Measurements from ENCODE around the gene CDH12. TPM values are rescaled to one million over a fixed set of nuclear protein-coding genes. Genes with fewer than 3 reads are reported as not detected.

The CDH12 gene
- polyA plus RNA-seq, 4 donors: 2.6 TPM; not detected in 3

DNA sequence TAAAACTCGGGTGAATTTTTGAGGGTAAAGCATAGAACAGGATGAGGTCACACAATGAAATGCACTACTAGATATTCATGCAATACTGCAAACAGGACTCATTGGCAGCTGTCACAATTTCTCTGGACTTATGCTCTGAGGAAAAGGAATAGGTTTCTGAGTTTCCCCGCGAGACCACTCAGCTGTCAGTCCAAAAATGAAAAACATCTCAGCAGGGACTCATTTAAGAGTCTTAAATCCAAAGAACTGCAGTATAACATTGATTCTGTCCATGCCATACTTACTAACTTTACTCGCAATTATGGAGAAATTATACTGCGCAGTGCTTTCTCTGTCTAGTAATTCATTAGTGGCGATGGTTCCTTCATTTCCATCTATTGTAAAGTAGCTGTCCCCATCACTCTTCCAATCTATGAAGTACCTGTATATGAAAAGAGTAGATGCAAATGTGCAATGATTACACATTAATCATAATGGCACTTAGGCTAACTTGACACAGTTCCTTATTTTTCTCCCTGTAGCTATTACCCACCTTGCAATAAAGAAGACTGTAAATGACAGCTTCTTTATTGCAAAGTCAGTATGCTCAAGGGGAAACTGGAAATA is 1070.0 kb downstream of the CDH12 start:
- DNase-seq: no peak
- Histone ChIP-seq H3K36me3 (ENCODE audit: control insufficient read depth in 3 of 3, insufficient read depth in 2 of 3, low read depth in 1 of 3, low read length in 3 of 3) (no peaks in the 10 kb centered on the region), H3K4me1 (ENCODE audit: control insufficient read depth in 3 of 3, insufficient read depth in 2 of 3, low read depth in 1 of 3, low read length in 2 of 3) (no peaks in the 10 kb centered on the region), H3K4me3 (ENCODE audit: low read depth in 1 of 3, low read length in 3 of 3) (no peak overlapping the region), H3K27me3 (ENCODE audit: control insufficient read depth in 3 of 3, insufficient read depth in 3 of 3, low read length in 3 of 3) (no peaks in the 10 kb centered on the region), H3K27ac (ENCODE audit: low read depth in 1 of 3, low read length in 2 of 3) (no peak overlapping the region), H3K9me3 (ENCODE audit: control insufficient read depth in 2 of 2, insufficient read depth in 1 of 2, low read depth in 1 of 2, low read length in 1 of 2) (no peaks in the 10 kb centered on the region)
- WGBS, 3 donors: 89 to 91% (median 89%) methylated on average over 6 of the region's 6 CpGs
- no peak for FAIRE-seq

DNA sequence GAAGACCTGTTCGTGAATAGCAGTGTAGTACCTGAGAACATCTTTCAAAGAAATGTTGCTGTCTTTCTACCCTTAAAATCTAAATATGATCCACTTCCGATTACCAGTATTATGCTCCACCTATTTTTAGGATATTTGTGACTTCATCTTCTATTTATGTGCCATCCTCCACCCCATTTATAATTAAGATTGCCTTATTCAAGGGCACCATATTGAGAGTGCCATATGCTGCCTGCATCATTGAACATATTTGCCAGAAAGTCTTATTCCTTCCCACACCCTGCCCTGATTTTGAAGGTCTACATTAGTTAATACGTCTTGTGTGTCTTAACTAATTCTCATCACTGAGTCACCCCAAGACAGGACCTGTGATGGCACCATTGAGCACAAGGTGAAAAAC is 1076.7 kb downstream of the CDH12 start:
- DNase-seq (no peak), FAIRE-seq (no peak)
- Histone ChIP-seq H3K4me3 (ENCODE audit: low read depth in 1 of 3, low read length in 3 of 3) (no peak overlapping the region), H3K9me3 (ENCODE audit: control insufficient read depth in 2 of 2, insufficient read depth in 1 of 2, low read depth in 1 of 2, low read length in 1 of 2) (no peaks in the 10 kb centered on the region), H3K36me3 (ENCODE audit: control insufficient read depth in 3 of 3, insufficient read depth in 2 of 3, low read depth in 1 of 3, low read length in 3 of 3) (no peaks in the 10 kb centered on the region), H3K4me1 (ENCODE audit: control insufficient read depth in 3 of 3, insufficient read depth in 2 of 3, low read depth in 1 of 3, low read length in 2 of 3) (peaks cover 0 to 4% (median 0%) of the 10 kb centered on the region in 3 donors), H3K27ac (ENCODE audit: low read depth in 1 of 3, low read length in 2 of 3) (no peak overlapping the region), H3K27me3 (ENCODE audit: control insufficient read depth in 3 of 3, insufficient read depth in 3 of 3, low read length in 3 of 3) (no peaks in the 10 kb centered on the region)
- WGBS, 3 donors: 74 to 86% (median 79%) methylated on average over 3 of the region's 3 CpGs

DNA sequence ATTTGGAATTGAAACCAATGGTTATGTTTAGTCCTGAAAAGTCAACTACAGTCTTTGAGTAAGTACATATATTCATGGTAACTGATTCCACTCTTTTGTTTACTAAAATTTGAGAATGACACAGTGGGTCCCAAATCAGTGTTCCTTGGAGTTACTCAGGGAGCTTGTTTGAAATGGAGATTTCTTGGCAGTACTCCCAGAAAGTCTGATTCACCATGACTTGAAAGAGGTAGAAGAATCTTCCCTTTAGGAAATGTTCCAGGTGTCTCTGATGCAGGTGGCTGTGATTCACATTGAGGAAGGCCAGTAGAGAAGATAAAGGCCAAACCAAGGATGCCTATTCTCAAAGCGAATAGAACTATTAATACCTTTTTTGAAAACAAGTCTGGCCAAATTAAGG is 1078.3 kb downstream of the CDH12 start:
- no peaks in the 10 kb centered on the region for H3K36me3 ChIP-seq (ENCODE audit: control insufficient read depth in 3 of 3, insufficient read depth in 2 of 3, low read depth in 1 of 3, low read length in 3 of 3)
- H3K27me3 ChIP-seq (ENCODE audit: control insufficient read depth in 3 of 3, insufficient read depth in 3 of 3, low read length in 3 of 3): no peaks in the 10 kb centered on the region
- DNase-seq: no peak
- FAIRE-seq: no peak
- H3K4me3 ChIP-seq (ENCODE audit: low read depth in 1 of 3, low read length in 3 of 3): no peak overlapping the region
- no peak overlapping the region for H3K27ac ChIP-seq (ENCODE audit: low read depth in 1 of 3, low read length in 2 of 3)
- WGBS, 3 donors: 75 to 85% (median 78%) methylated on average over 1 of the region's 1 CpG
- no peaks in the 10 kb centered on the region for H3K9me3 ChIP-seq (ENCODE audit: control insufficient read depth in 2 of 2, insufficient read depth in 1 of 2, low read depth in 1 of 2, low read length in 1 of 2)
- peaks cover 0 to 4% (median 0%) of the 10 kb centered on the region in 3 donors for H3K4me1 ChIP-seq (ENCODE audit: control insufficient read depth in 3 of 3, insufficient read depth in 2 of 3, low read depth in 1 of 3, low read length in 2 of 3)

DNA sequence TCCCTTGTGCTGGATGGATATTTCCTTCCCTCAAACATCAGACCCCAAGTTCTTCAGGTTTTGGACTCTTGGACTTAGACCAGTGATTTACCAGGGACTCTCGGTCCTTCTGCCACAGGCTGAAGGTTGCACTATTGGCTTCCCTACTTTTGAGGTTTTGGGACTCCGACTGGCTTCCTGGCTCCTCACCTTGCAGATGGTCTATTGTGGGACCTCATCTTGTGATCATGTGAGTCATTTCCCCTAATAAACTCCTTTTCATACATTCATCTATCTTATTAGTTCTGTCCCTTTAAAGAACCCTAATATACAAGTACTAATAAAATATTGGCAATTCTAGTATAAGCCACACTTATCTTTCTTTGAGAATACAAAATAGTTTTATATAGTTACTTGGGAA is 1078.9 kb downstream of the CDH12 start:
- DNase-seq (no peak), FAIRE-seq (no peak)
- no peaks in the 10 kb centered on the region for H3K36me3 ChIP-seq (ENCODE audit: control insufficient read depth in 3 of 3, insufficient read depth in 2 of 3, low read depth in 1 of 3, low read length in 3 of 3)
- H3K9me3 ChIP-seq (ENCODE audit: control insufficient read depth in 2 of 2, insufficient read depth in 1 of 2, low read depth in 1 of 2, low read length in 1 of 2): no peaks in the 10 kb centered on the region
- WGBS, 3 donors: 42 to 75% (median 55%) methylated on average over 2 of the region's 2 CpGs
- H3K27me3 ChIP-seq (ENCODE audit: control insufficient read depth in 3 of 3, insufficient read depth in 3 of 3, low read length in 3 of 3): no peaks in the 10 kb centered on the region
- no peak overlapping the region for H3K4me3 ChIP-seq (ENCODE audit: low read depth in 1 of 3, low read length in 3 of 3)
- H3K4me1 ChIP-seq (ENCODE audit: control insufficient read depth in 3 of 3, insufficient read depth in 2 of 3, low read depth in 1 of 3, low read length in 2 of 3): peaks cover 0 to 4% (median 0%) of the 10 kb centered on the region in 3 donors
- H3K27ac ChIP-seq (ENCODE audit: low read depth in 1 of 3, low read length in 2 of 3): no peak overlapping the region

DNA sequence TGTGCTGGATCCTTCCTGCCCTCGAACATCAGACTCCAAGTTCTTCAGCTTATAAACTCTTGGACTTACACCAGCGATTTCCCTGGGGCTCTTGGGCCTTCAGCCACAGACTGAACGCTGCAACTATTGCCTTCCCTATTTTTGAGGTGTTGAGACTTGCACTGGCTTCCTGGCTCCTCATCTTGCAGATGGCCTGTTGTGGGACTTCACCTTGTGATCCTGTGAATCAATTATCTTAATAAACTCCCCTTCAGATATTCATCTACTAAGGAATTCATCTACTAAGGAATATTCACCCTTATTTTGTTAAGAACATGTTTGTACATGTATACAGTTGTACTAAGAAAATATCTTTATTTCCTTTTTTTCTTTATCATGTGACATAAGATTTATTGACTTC is 1079.7 kb downstream of the CDH12 start:
- Histone ChIP-seq H3K4me1 (ENCODE audit: control insufficient read depth in 3 of 3, insufficient read depth in 2 of 3, low read depth in 1 of 3, low read length in 2 of 3) (peaks cover 0 to 4% (median 0%) of the 10 kb centered on the region in 3 donors), H3K27me3 (ENCODE audit: control insufficient read depth in 3 of 3, insufficient read depth in 3 of 3, low read length in 3 of 3) (no peaks in the 10 kb centered on the region), H3K4me3 (ENCODE audit: low read depth in 1 of 3, low read length in 3 of 3) (no peak overlapping the region), H3K36me3 (ENCODE audit: control insufficient read depth in 3 of 3, insufficient read depth in 2 of 3, low read depth in 1 of 3, low read length in 3 of 3) (no peaks in the 10 kb centered on the region), H3K9me3 (ENCODE audit: control insufficient read depth in 2 of 2, insufficient read depth in 1 of 2, low read depth in 1 of 2, low read length in 1 of 2) (no peaks in the 10 kb centered on the region), H3K27ac (ENCODE audit: low read depth in 1 of 3, low read length in 2 of 3) (no peak overlapping the region)
- DNase-seq (no peak), FAIRE-seq (no peak)
- WGBS, 3 donors: 54 to 73% (median 60%) methylated on average over 3 of the region's 3 CpGs

DNA sequence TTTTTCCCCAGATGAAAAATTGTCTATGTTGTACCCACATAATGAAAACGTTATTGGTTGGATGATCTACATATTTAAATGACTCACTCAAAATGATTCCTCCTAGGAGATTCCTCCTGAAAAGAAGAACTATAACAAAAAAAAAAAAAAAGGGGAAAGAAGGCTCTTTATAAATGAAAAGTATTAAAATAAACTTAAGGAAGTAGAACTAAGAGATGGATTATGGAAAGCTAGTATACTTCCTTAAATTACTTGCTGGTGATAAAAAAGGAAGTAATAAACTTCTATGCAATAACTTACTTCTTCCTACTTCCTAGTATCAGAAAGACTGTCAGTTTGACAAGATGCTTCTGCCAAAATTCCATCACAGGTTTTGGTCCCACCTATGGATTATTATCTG is 1087.7 kb downstream of the CDH12 start:
- Histone ChIP-seq H3K36me3 (ENCODE audit: control insufficient read depth in 3 of 3, insufficient read depth in 2 of 3, low read depth in 1 of 3, low read length in 3 of 3) (no peaks in the 10 kb centered on the region), H3K9me3 (ENCODE audit: control insufficient read depth in 2 of 2, insufficient read depth in 1 of 2, low read depth in 1 of 2, low read length in 1 of 2) (no peaks in the 10 kb centered on the region), H3K4me3 (ENCODE audit: low read depth in 1 of 3, low read length in 3 of 3) (no peak overlapping the region), H3K27me3 (ENCODE audit: control insufficient read depth in 3 of 3, insufficient read depth in 3 of 3, low read length in 3 of 3) (no peaks in the 10 kb centered on the region), H3K4me1 (ENCODE audit: control insufficient read depth in 3 of 3, insufficient read depth in 2 of 3, low read depth in 1 of 3, low read length in 2 of 3) (no peaks in the 10 kb centered on the region), H3K27ac (ENCODE audit: low read depth in 1 of 3, low read length in 2 of 3) (no peak overlapping the region)
- WGBS, 3 donors: 27 to 42% (median 27%) methylated on average over 1 of the region's 1 CpG
- DNase-seq (no peak), FAIRE-seq (no peak)

DNA sequence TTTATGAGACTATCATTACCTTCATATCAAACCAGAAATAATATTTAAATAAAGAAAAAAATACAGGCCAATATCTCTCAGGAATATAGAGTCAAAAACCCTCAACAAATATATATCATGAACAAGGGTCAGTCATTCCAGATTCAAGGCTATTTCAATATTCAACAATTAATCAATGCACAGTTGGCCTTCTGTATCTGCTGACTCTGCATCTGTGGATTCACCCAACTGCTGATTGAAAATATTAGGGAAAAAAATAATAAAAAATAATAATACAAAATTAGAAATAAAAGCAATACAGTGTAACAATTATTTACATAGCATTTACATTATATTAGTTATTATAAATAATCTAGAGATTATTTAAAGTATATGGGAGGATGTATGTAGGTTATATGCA is 1114.0 kb downstream of the CDH12 start:
- Histone ChIP-seq H3K4me3 (ENCODE audit: low read depth in 1 of 3, low read length in 3 of 3) (no peak overlapping the region), H3K4me1 (ENCODE audit: control insufficient read depth in 3 of 3, insufficient read depth in 2 of 3, low read depth in 1 of 3, low read length in 2 of 3) (no peaks in the 10 kb centered on the region), H3K9me3 (ENCODE audit: control insufficient read depth in 2 of 2, insufficient read depth in 1 of 2, low read depth in 1 of 2, low read length in 1 of 2) (no peaks in the 10 kb centered on the region), H3K27me3 (ENCODE audit: control insufficient read depth in 3 of 3, insufficient read depth in 3 of 3, low read length in 3 of 3) (no peaks in the 10 kb centered on the region), H3K27ac (ENCODE audit: low read depth in 1 of 3, low read length in 2 of 3) (no peak overlapping the region), H3K36me3 (ENCODE audit: control insufficient read depth in 3 of 3, insufficient read depth in 2 of 3, low read depth in 1 of 3, low read length in 3 of 3) (no peaks in the 10 kb centered on the region)
- FAIRE-seq (no peak), DNase-seq (no peak)

DNA sequence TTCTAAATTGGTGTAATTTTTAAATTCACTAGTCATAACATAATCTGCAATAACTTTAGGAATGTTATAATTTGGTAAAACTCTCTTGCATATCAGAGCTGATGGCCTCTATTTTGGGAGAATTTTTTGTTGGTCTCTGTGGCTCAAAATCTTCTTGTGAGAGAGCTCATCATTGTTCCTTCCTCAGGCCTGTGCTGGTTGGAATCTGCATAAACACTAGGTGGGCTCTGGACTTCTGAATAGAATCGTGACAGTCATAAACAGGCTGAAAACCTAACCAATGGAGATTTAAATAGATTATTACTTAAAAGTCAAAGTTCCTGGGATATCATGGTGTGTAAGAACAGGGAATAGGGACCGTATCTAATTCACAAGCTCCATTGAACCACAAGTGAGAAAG is 1129.6 kb downstream of the CDH12 start:
- H3K36me3 ChIP-seq (ENCODE audit: control insufficient read depth in 3 of 3, insufficient read depth in 2 of 3, low read depth in 1 of 3, low read length in 3 of 3): no peaks in the 10 kb centered on the region
- no peak for FAIRE-seq
- WGBS, 3 donors: 47 to 68% (median 58%) methylated on average over 2 of the region's 2 CpGs

More for the DNA sequence above, 1129.6 kb downstream of the CDH12 start:
- Histone ChIP-seq H3K4me1 (ENCODE audit: control insufficient read depth in 3 of 3, insufficient read depth in 2 of 3, low read depth in 1 of 3, low read length in 2 of 3) (no peaks in the 10 kb centered on the region), H3K4me3 (ENCODE audit: low read depth in 1 of 3, low read length in 3 of 3) (no peak overlapping the region), H3K27ac (ENCODE audit: low read depth in 1 of 3, low read length in 2 of 3) (no peak overlapping the region), H3K27me3 (ENCODE audit: control insufficient read depth in 3 of 3, insufficient read depth in 3 of 3, low read length in 3 of 3) (no peaks in the 10 kb centered on the region), H3K9me3 (ENCODE audit: control insufficient read depth in 2 of 2, insufficient read depth in 1 of 2, low read depth in 1 of 2, low read length in 1 of 2) (no peaks in the 10 kb centered on the region)
- no peak for DNase-seq

Data from small intestine (tissue), 7 donors.